Upper lobe of left lung (tissue), 6 donors: ENCODE data around the gene CACNA1D. TPM values are rescaled to one million over a fixed set of nuclear protein-coding genes. Genes with fewer than 3 reads are reported as not detected.

Source experiments
- ATAC-seq, 2 donors: fragments of 200-7000 bp; cut with Tn5 transposase; one replicate each; pipeline ENCODE4 v1.9.1; 2022; ENCODE audit warnings: mild to moderate bottlenecking in 2 of 2, moderate library complexity in 2 of 2; ENCODE audit not compliant: low FRiP score in 2 of 2
- DNase-seq, 2 donors: peaks; one replicate each; pipeline ENCODE4 v3.0.0-alpha.2; 2019 to 2020
- H3K27ac ChIP-seq, 4 donors: fragments of 200-600 bp; sonication (generic); one replicate each; pipeline ENCODE4 v1.5.1; 2016 to 2019
- H3K27me3 ChIP-seq, 4 donors: fragments of 200-600 bp; sonication (generic); one replicate each; pipeline ENCODE4 v1.5.1; 2017 to 2019
- H3K36me3 ChIP-seq, 4 donors: fragments of 200-600 bp; sonication (generic); one replicate each; pipeline ENCODE4 v1.5.1; 2016 to 2019
- H3K4me1 ChIP-seq, 4 donors: fragments of 200-600 bp; sonication (generic); one replicate each; pipeline ENCODE4 v1.5.1; 2018 to 2019
- H3K4me3 ChIP-seq, 4 donors: fragments of 200-600 bp; sonication (generic); one replicate each; pipeline ENCODE4 v1.5.1; 2017 to 2019; ENCODE audit warnings: mild to moderate bottlenecking in 2 of 4, moderate library complexity in 1 of 4
- H3K9me3 ChIP-seq, 4 donors: fragments of 200-600 bp; sonication (generic); one replicate each; pipeline ENCODE4 v1.5.1; 2018 to 2019
- CTCF ChIP-seq, 6 experiments: fragments of 450-650 bp in 4 of 6; fragments of 200-600 bp in 2 of 6; sonication (generic) in 2 of 6; IDR thresholded peaks; one replicate each; pipeline ENCODE4 v1.5.1; 2016 to 2019; ENCODE audit warnings: antibody characterized with exemption in 6 of 6
- EP300 ChIP-seq, 4 donors: sonication (generic); formaldehyde crosslinking; IDR thresholded peaks; one replicate each; pipeline ENCODE4 v1.5.1; 2017; ENCODE audit warnings: antibody characterized with exemption in 4 of 4, control low read depth in 2 of 4
- POLR2A ChIP-seq, 4 donors: fragments of 450-650 bp; IDR thresholded peaks; one replicate each; pipeline ENCODE4 v1.5.1; 2016 to 2017; ENCODE audit warnings: antibody characterized with exemption in 4 of 4, mild to moderate bottlenecking in 2 of 4
- POLR2AphosphoS5 ChIP-seq, 2 donors: sonication (generic); formaldehyde crosslinking; IDR thresholded peaks; one replicate each; pipeline ENCODE4 v1.5.1; 2017; ENCODE audit warnings: antibody characterized with exemption in 2 of 2
- WGBS, 2 donors: methylation state at CpG; one replicate each; pipeline ENCODE4 v1.1.5; 2017 to 2018; 5-methylcytosine and 5-hydroxymethylcytosine counted together
- total RNA-seq, 6 donors: library from RNA; depleted of rRNA in 4 of 6; stranded (reverse); fragments of >200 nt in 4 of 6; gene quantifications; one replicate each; pipeline versions ENCODE4 v1.1.0 to v1.2.1, GENCODE V29; 2016 to 2021
- donor health status: DM: no; HTN: no; CAD: no; lungs with moderate emphysema.
- donor health status: DM: no; HTN: yes; CAD: no; lungs with severe emphysema.

The CACNA1D gene
- total RNA-seq, 6 donors from 2014 or later, result 17.2 to 221 (median 30.2) TPM

DNA sequence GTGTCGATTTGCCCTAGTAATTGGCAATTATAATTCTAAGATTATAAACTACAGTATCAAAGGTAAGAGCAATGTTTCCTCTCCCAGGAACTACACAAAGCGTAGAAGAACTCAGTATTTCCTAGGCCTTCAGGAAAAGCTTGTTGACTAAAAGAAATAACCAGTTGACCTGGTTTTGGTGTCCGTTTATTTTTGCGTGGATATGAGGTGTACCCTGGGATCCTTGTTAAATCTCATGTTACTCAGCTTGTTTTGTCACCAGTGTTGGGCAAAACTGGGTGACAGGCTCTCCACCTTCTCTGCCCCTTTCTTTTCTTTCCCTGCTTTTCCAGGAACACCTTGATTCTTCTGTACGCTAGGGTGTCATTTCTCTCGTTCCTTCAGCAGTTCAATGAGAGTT lies 97.2 kb downstream of the CACNA1D start:
- Histone ChIP-seq H3K27ac (no peak overlapping the region), H3K27me3 (no peaks in the 10 kb centered on the region), H3K4me1 (peaks cover 0 to 6% (median 0%) of the 10 kb centered on the region in 4 donors), H3K9me3 (no peaks in the 10 kb centered on the region), H3K36me3 (no peaks in the 10 kb centered on the region), H3K4me3 (no peak overlapping the region)
- ATAC-seq (no peak), DNase-seq (no peak)
- TF ChIP-seq POLR2A (IDR thresholded peaks at IDR 0.05) (no peak), CTCF (IDR thresholded peaks at IDR 0.05) (no peak), EP300 (IDR thresholded peaks at IDR 0.05) (no peak), POLR2AphosphoS5 (IDR thresholded peaks at IDR 0.05) (no peak)
- WGBS, 2 donors, result 84 to 91% methylated on average over 6 of the region's 6 CpGs

DNA sequence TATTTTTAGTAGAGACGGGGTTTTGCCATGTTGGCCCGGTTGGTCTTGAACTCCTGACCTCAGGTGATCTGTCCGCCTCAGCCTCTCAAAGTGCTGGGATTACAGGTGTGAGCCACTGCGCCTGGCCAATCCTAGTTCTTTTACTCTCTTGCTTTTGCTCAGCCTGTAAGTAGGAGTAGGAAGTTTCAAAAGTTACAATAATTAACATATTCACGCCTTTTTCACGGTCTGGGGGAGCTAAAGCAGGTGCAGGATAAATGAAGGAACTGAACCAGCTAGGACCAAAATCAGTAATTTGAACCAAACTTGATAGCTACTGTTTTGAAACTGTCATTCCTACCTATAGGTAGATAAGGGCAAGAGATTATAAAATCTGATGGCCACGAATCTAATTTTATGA lies 98.5 kb downstream of the CACNA1D start:
- Histone ChIP-seq H3K4me3 (no peak overlapping the region), H3K4me1 (peaks cover 0 to 6% (median 0%) of the 10 kb centered on the region in 4 donors), H3K36me3 (no peaks in the 10 kb centered on the region), H3K27ac (no peak overlapping the region), H3K27me3 (no peaks in the 10 kb centered on the region), H3K9me3 (no peaks in the 10 kb centered on the region)
- no peak for ATAC-seq
- 84 to 87% methylated on average over 7 of the region's 7 CpGs for WGBS, 2 donors
- TF ChIP-seq CTCF (IDR thresholded peaks at IDR 0.05) (no peak), POLR2A (IDR thresholded peaks at IDR 0.05) (no peak), EP300 (IDR thresholded peaks at IDR 0.05) (no peak), POLR2AphosphoS5 (IDR thresholded peaks at IDR 0.05) (no peak)
- DNase-seq, result no peak

DNA sequence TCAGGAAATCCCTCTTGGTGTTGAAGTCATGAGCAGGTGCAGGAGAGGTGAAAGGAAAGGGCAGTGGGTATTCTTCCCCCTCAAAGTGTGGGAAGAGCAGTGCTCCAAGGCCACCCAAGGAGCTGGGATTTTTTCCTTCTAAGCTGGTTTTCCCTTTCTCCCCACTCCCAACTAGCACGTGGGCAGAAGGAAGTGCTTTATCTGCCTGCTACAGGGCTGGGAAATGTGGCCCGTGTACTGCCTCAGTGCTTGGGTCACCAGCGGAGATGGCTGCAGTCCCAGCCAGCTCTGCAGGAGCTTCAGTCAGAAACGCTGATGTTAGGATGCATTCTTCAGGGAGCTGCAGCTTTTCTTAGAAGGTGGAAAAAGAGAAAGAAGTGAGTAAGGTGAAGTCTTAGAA lies 99.2 kb downstream of the CACNA1D start:
- H3K4me1 ChIP-seq, result peaks cover 0 to 6% (median 0%) of the 10 kb centered on the region in 4 donors
- ATAC-seq (no peak), DNase-seq (no peak)
- H3K9me3 ChIP-seq, result no peaks in the 10 kb centered on the region
- no peaks in the 10 kb centered on the region for H3K36me3 ChIP-seq
- 45 to 54% methylated on average over 4 of the region's 4 CpGs for WGBS, 2 donors
- TF ChIP-seq CTCF (IDR thresholded peaks at IDR 0.05) (no peak), EP300 (IDR thresholded peaks at IDR 0.05) (no peak), POLR2A (IDR thresholded peaks at IDR 0.05) (no peak), POLR2AphosphoS5 (IDR thresholded peaks at IDR 0.05) (no peak)
- H3K27me3 ChIP-seq, result no peaks in the 10 kb centered on the region
- H3K27ac ChIP-seq, result no peak overlapping the region
- no peak overlapping the region for H3K4me3 ChIP-seq

DNA sequence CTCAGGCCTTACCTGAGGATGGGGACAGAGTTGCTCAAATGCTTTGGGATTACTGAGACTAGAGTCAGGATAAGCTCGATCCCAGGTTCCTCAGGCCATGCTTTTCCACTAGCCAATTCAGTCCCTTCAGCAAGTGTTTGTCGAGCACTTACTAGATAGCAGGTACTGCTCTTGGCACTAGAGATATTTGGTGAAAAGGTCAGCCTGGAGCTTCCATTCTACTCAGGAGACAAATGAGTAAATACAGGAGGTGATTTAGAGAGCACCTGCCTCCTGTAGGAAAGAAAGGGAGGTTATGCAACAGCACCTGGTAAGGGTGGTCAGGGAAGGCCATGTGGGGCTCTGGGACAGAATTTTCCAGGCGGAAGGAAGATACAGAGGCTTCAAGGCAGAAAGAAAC lies 99.9 kb downstream of the CACNA1D start:
- Histone ChIP-seq H3K9me3 (no peaks in the 10 kb centered on the region), H3K4me3 (no peak overlapping the region), H3K27ac (no peak overlapping the region), H3K36me3 (no peaks in the 10 kb centered on the region), H3K27me3 (no peaks in the 10 kb centered on the region), H3K4me1 (peaks cover 0 to 6% (median 0%) of the 10 kb centered on the region in 4 donors)
- WGBS, 2 donors, result 68 to 77% methylated on average over 3 of the region's 3 CpGs
- DNase-seq (no peak), ATAC-seq (no peak)
- no peak for TF ChIP-seq POLR2A (IDR thresholded peaks at IDR 0.05)
- no peak for TF ChIP-seq CTCF (IDR thresholded peaks at IDR 0.05)
- TF ChIP-seq EP300 (IDR thresholded peaks at IDR 0.05), result no peak
- TF ChIP-seq POLR2AphosphoS5 (IDR thresholded peaks at IDR 0.05), result no peak

GRCh38 chr3:53595660-53596059 lies 101.2 kb downstream of the CACNA1D start:
- DNase-seq (no peak), ATAC-seq (no peak)
- H3K9me3 ChIP-seq, result no peaks in the 10 kb centered on the region
- no peaks in the 10 kb centered on the region for H3K36me3 ChIP-seq
- TF ChIP-seq POLR2A (IDR thresholded peaks at IDR 0.05) (no peak), CTCF (IDR thresholded peaks at IDR 0.05) (no peak), POLR2AphosphoS5 (IDR thresholded peaks at IDR 0.05) (no peak), EP300 (IDR thresholded peaks at IDR 0.05) (no peak)
- WGBS, 2 donors, result 83 to 84% methylated on average over 3 of the region's 3 CpGs
- no peak overlapping the region for H3K27ac ChIP-seq
- peaks cover 0 to 6% (median 0%) of the 10 kb centered on the region in 4 donors for H3K4me1 ChIP-seq
- H3K27me3 ChIP-seq, result no peaks in the 10 kb centered on the region
- no peak overlapping the region for H3K4me3 ChIP-seq
